ENCODE data around the gene CDH2.

Gene CDH2

DNA sequence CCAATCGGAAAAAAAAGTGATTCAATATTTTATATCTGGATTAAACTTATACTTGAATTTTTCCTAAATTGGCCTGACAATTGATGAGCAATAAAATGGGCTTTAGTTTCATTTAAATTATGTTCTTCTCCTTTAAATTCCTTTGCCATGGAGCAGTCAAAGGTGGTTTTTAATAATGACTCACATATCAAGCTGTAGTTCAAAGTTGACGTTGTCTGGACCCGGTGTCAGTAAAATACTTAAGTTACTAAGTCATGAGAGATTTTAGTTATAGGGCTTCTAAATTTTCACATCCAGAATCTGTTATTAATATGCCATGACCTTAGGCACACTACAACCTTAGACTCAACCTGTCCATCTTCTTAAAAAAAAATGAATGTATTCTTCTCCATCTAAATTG, 62.5 kb downstream of the CDH2 start:
- peak; percentile 33 for DNase-seq (ENCODE audit: low read depth)
- no peak overlapping the region for H3K4me3 ChIP-seq (ENCODE audit: low read depth, low read length)
- TF ChIP-seq, protein P1, sequence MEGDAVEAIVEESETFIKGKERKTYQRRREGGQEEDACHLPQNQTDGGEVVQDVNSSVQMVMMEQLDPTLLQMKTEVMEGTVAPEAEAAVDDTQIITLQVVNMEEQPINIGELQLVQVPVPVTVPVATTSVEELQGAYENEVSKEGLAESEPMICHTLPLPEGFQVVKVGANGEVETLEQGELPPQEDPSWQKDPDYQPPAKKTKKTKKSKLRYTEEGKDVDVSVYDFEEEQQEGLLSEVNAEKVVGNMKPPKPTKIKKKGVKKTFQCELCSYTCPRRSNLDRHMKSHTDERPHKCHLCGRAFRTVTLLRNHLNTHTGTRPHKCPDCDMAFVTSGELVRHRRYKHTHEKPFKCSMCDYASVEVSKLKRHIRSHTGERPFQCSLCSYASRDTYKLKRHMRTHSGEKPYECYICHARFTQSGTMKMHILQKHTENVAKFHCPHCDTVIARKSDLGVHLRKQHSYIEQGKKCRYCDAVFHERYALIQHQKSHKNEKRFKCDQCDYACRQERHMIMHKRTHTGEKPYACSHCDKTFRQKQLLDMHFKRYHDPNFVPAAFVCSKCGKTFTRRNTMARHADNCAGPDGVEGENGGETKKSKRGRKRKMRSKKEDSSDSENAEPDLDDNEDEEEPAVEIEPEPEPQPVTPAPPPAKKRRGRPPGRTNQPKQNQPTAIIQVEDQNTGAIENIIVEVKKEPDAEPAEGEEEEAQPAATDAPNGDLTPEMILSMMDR (IDR thresholded peaks at IDR 0.05; ENCODE audit: low read depth, low read length, missing control alignments): no peak
- in situ Hi-C loops (cut with HindIII; ENCODE audit: low sequenced_read_pairs): no loop called here

DNA sequence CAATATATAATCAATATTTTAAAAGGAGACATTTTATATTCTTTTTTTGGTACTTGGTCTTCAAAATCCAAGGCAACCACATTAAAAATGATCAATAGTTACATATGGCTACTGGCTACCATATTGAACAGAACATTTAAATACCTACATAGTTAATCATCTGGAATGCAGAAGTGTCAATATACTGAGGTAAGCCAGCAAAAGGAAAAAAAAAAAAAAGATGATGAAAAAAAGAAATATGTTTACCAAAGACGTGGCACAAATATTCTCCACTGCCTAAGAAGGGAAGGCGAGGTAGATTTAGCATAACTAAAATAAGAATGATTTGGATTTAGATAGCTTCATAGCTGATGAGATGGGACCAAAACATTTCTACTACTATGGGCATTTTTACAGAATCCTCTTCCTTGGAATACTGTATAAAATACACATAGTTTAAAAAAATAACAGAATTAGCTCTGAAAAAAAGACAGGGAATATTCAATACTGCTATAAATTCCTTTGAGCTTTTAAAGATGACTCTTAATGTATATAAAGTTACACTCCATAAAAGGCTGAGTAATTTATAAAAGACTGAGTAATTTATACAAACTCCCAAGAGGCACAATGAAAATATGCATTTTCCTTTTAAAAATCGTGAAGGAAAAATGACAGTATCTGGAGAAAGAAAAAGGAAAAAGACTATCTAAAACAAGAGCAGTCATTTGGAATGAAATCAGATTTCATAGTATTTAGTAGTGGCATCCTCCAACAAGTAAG, 63.5 kb downstream of the CDH2 start:
- TF ChIP-seq, protein P1 (IDR thresholded peaks at IDR 0.05; ENCODE audit: low read depth, low read length, missing control alignments): no peak
- H3K4me3 ChIP-seq (ENCODE audit: low read depth, low read length): no peak overlapping the region
- in situ Hi-C loops (cut with HindIII; ENCODE audit: low sequenced_read_pairs): no loop called here
- no peak for DNase-seq (ENCODE audit: low read depth)

DNA sequence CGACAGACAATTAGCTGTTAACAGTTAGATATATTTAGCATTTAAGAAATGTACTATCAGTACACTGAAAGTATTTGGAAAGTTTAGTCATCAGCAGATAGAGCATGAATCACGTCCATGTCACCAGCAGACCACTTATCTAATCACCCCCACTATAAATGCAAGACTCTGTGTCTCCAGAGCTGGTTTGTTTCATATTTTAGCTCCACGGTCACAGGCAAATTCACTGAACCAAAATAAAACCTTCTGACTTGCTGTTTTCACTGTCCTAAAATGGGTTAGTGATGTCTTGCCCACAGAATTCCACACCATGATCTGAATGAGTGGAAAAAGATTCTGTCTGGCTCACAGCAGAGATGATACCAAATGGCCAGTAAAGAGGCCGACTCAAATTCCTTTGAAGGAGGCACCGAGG, 64.9 kb downstream of the CDH2 start:
- in situ Hi-C loops (cut with HindIII; ENCODE audit: low sequenced_read_pairs): no loop called here
- no peak for DNase-seq (ENCODE audit: low read depth)
- TF ChIP-seq, protein P1 (IDR thresholded peaks at IDR 0.05; ENCODE audit: low read depth, low read length, missing control alignments): no peak
- no peak overlapping the region for H3K4me3 ChIP-seq (ENCODE audit: low read depth, low read length)

DNA sequence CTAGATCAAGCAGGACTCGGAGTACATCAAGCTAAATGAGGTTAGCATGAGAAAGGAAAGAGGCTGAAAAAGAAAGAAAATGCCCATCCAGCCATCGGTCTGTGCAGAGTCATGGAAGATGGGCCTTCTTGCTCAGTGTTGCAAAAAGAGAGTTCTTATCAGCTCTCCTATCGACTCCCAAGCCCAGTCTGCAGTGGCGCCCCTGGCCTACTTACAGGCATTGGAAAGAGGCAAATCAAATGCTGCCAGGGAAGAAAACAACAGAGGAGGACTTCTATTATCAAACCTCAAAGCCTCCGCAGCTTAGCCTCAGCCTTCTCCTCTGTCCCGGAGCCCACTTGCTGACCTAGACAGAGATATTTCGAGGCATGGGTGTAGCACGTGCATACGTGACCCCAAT, 66.0 kb downstream of the CDH2 start:
- H3K4me3 ChIP-seq (ENCODE audit: low read depth, low read length): no peak overlapping the region
- in situ Hi-C loops (cut with HindIII; ENCODE audit: low sequenced_read_pairs): no loop called here
- TF ChIP-seq, protein P1 (IDR thresholded peaks at IDR 0.05; ENCODE audit: low read depth, low read length, missing control alignments): no peak
- no peak for DNase-seq (ENCODE audit: low read depth)

DNA sequence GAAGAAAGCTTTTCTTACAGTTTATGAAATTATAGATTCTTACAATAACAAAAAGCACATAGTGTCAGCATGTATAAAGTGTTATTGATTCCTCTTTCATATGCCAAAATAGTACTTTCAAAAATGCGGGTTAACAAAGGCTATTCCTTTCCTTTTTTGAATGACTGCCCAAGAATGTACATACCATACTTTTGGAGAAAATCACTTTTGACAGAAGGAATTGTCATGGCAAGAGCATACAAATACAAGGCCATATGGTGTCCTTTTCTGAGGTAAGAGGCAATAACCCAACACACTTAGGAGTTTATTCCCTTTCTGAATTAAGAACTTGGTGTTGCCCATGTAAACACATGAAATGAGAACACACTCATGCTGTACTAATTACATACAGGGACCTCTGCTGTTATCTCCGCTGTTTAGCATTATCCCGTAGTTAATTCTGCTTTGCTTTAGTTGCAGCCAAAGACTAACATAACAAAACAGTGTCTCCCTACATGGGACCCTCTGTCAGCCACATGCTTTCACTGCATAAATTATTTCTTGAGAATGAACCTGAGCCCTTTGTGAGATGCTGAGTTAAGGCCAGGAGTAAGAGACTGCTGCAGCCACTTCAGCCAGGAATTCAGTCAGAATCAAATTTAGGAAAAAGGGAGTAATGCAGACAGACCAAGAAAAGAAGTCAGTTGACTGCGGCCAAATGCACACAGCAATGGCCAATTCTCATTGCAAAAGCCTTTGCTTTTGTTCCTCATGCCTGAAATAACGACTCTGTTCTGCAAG, 67.0 kb downstream of the CDH2 start:
- in situ Hi-C loops (cut with HindIII; ENCODE audit: low sequenced_read_pairs): no loop called here
- DNase-seq (ENCODE audit: low read depth): no peak
- TF ChIP-seq, protein P1 (IDR thresholded peaks at IDR 0.05; ENCODE audit: low read depth, low read length, missing control alignments): no peak
- H3K4me3 ChIP-seq (ENCODE audit: low read depth, low read length): no peak overlapping the region

DNA sequence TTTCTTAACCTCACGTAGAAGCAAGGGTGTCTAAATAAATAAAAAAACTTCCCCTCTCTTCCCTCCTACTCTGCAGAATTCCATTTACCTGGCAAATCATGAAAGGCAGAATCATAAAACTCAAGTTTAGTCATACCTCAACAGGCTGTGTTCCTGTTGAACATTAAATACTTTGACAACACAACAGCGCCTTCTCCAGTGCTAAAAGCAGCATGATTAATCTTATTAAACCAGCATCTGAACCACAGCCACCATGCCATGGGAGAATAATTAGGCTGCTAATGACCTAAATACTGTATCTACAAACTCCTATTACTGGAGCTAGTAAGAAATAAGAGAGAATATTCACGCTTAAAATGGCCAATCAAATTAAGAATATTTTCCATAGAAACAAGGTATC, 68.1 kb downstream of the CDH2 start:
- in situ Hi-C loops (cut with HindIII; ENCODE audit: low sequenced_read_pairs): no loop called here
- TF ChIP-seq, protein P1 (IDR thresholded peaks at IDR 0.05; ENCODE audit: low read depth, low read length, missing control alignments): no peak
- DNase-seq (ENCODE audit: low read depth): peak; percentile 23
- no peak overlapping the region for H3K4me3 ChIP-seq (ENCODE audit: low read depth, low read length)

Measured in astrocyte of the cerebellum (primary cell).